ENCODE measurements around the gene ROBO4. TPM values are rescaled to one million over a fixed set of nuclear protein-coding genes. Genes with fewer than 3 reads are reported as not detected.

ROBO4 gene
- total RNA-seq, 1 experiment from 2014 or later = not detected

- TF ChIP-seq, protein P1, sequence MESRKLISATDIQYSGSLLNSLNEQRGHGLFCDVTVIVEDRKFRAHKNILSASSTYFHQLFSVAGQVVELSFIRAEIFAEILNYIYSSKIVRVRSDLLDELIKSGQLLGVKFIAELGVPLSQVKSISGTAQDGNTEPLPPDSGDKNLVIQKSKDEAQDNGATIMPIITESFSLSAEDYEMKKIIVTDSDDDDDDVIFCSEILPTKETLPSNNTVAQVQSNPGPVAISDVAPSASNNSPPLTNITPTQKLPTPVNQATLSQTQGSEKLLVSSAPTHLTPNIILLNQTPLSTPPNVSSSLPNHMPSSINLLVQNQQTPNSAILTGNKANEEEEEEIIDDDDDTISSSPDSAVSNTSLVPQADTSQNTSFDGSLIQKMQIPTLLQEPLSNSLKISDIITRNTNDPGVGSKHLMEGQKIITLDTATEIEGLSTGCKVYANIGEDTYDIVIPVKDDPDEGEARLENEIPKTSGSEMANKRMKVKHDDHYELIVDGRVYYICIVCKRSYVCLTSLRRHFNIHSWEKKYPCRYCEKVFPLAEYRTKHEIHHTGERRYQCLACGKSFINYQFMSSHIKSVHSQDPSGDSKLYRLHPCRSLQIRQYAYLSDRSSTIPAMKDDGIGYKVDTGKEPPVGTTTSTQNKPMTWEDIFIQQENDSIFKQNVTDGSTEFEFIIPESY (IDR thresholded peaks at IDR 0.05; ENCODE audit: extremely low read depth, insufficient replicate concordance, low read length) = no peak
- TF ChIP-seq ZFX (IDR thresholded peaks at IDR 0.05) (no peak), FOSL1 (IDR thresholded peaks at IDR 0.05; ENCODE audit: low read depth) (no peak), EZH2phosphoT487 (IDR thresholded peaks at IDR 0.05; ENCODE audit: borderline replicate concordance) (no peak), TCF7L2 (IDR thresholded peaks at IDR 0.05; ENCODE audit: borderline replicate concordance, extremely low read depth, insufficient read depth, insufficient read length) (no peak), EZH2 (IDR thresholded peaks at IDR 0.05) (no peak)
- TF ChIP-seq, protein P2, sequence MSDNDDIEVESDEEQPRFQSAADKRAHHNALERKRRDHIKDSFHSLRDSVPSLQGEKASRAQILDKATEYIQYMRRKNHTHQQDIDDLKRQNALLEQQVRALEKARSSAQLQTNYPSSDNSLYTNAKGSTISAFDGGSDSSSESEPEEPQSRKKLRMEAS (IDR thresholded peaks at IDR 0.05) = no peak
Measured at GRCh38 chr11:124930799-124931198, 33.1 kb upstream of the ROBO4 start (continued).

DNA sequence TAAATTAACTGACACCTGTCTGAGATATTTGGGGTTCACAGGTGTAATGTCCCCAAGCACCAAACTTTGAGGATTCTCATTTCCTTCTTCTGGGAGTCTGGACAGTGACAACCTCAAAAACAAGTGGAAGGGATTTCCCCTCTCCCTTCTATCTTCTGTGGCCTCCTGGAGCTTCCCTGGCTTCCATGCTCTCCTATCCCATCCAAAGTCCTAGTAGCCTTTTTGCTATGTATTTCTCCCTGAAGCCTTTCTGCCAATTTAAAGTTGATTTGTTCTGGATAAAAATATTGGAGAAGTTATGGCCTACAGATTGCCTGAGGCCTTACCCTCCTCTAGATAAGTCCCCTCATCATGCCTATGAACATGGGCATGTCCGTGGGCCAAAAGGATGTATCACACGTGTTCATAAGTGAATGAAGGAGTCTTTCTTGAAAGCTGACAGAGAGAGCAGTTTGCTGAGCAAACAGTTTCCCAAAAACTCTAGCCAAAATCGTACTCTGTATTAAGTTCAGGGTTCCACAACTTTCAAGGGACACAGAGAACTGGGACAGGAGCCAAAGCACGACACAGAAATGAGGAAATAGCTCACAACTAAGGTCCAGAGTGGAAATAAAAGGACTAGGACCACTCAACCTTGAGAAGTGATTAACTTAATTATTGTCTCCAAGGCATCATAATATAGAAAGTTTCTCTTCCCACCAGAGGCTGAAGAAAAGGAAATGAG lies 31.4 kb upstream of the ROBO4 start:
- ATAC-seq (no peak), DNase-seq (ENCODE audit: low read depth, low spot score) (no peak)
- H3K27ac ChIP-seq (ENCODE audit: low read depth, low read length) = no peak overlapping the region
- H3K9me3 ChIP-seq (ENCODE audit: control insufficient read depth in 1 of 2, insufficient read depth in 1 of 2, low read depth in 1 of 2, low read length in 2 of 2) = no peaks in the 10 kb centered on the region
- no TSS peak for BruUV-seq (replicated peaks)
- intact Hi-C loops (cut with micrococcal nuclease) = no loop called here
- H2AFZ ChIP-seq (ENCODE audit: low read depth, low read length, poor library complexity, severe bottlenecking) = no peak overlapping the region
- no peak overlapping the region for H3K4me2 ChIP-seq (ENCODE audit: low read length)
- RAD21 ChIA-PET (ENCODE audit: low non-redundant PET in 1 of 2, low total read pairs in 2 of 2, uncharacterized antibody in 2 of 2, unreplicated experiment in 2 of 2) = no interaction called here
- CTCF ChIA-PET = no interaction called here
- H3K4me3 ChIP-seq (replicated peaks in 1 of 2; ENCODE audit: low read depth in 1 of 2, low read length in 2 of 2) = no peak overlapping the region
- no peaks in the 10 kb centered on the region for H3K27me3 ChIP-seq (ENCODE audit: insufficient read depth, low read length)
- H3K4me1 ChIP-seq (ENCODE audit: control insufficient read depth in 1 of 2, insufficient read depth in 2 of 2, low read length in 2 of 2) = no peaks in the 10 kb centered on the region
- no peaks in the 10 kb centered on the region for H3K9me2 ChIP-seq (ENCODE audit: insufficient read depth)
- H3K9ac ChIP-seq (ENCODE audit: low read length) = no peak overlapping the region
- H4K20me1 ChIP-seq (ENCODE audit: insufficient read depth) = no peaks in the 10 kb centered on the region
- no peaks in the 10 kb centered on the region for H3K79me2 ChIP-seq (ENCODE audit: insufficient read depth, low read length)
- POLR2A ChIA-PET = no interaction called here
- no peaks in the 10 kb centered on the region for H3K36me3 ChIP-seq (ENCODE audit: control insufficient read depth in 1 of 2, insufficient read depth in 2 of 2, low read length in 2 of 2)
- TF ChIP-seq CBX3 (IDR thresholded peaks at IDR 0.05; ENCODE audit: low read depth) (no peak), EZH2 (IDR thresholded peaks at IDR 0.05) (no peak), POLR2AphosphoS5 (IDR thresholded peaks at IDR 0.05; ENCODE audit: low read depth, low read length) (no peak), CEBPB (IDR thresholded peaks at IDR 0.05; ENCODE audit: low read depth) (no peak), POLR2A (IDR thresholded peaks at IDR 0.05; ENCODE audit: borderline replicate concordance, extremely low read depth, insufficient read depth, insufficient read length) (no peak), TCF7L2 (IDR thresholded peaks at IDR 0.05; ENCODE audit: borderline replicate concordance, extremely low read depth, insufficient read depth, insufficient read length) (no peak), JUND (IDR thresholded peaks at IDR 0.05) (no peak), RAD21 (IDR thresholded peaks at IDR 0.05; ENCODE audit: low read depth) (no peak), SP1 (IDR thresholded peaks at IDR 0.05; ENCODE audit: low read depth) (no peak), ZNF274 (IDR thresholded peaks at IDR 0.05; ENCODE audit: low read depth, low read length) (no peak), ELF1 (IDR thresholded peaks at IDR 0.05; ENCODE audit: borderline replicate concordance, low read depth) (no peak), SIN3A (IDR thresholded peaks at IDR 0.05; ENCODE audit: low read depth) (no peak), YY1 (IDR thresholded peaks at IDR 0.05; ENCODE audit: extremely low read depth, insufficient replicate concordance, low read depth, low read length) (no peak), SRF (IDR thresholded peaks at IDR 0.05; ENCODE audit: low read depth) (no peak), EZH2phosphoT487 (IDR thresholded peaks at IDR 0.05; ENCODE audit: borderline replicate concordance) (no peak), CTCF (IDR thresholded peaks at IDR 0.05 in 2 of 3, conservative IDR thresholded peaks at IDR 0.05 in 1 of 3; ENCODE audit: borderline replicate concordance in 1 of 3, insufficient read depth in 1 of 3, low read depth in 2 of 3, low read length in 2 of 3) (no peak)
- TF ChIP-seq, protein P1 (IDR thresholded peaks at IDR 0.05; ENCODE audit: extremely low read depth, insufficient replicate concordance, low read length) = no peak

Data from HCT116 (cell line).